Uterus (tissue), 2 donors: Measurements from ENCODE around the gene TRMT2A.

Experiments
- POLR2A ChIP-seq, 2 donors: fragments of 450-650 bp; IDR thresholded peaks; one replicate each; pipeline ENCODE4 v1.6.1; 2016; ENCODE audit warnings: antibody characterized with exemption in 2 of 2, mild to moderate bottlenecking in 1 of 2, moderate library complexity in 1 of 2
- TF ChIP-seq, protein P1 (sequence below), 4 experiments: fragments of 200-600 bp in 2 of 4; fragments of 450-650 bp in 2 of 4; sonication (generic) in 2 of 4; IDR thresholded peaks; one replicate each; pipeline ENCODE4 v1.5.1; 2016 to 2019; ENCODE audit warnings: antibody characterized with exemption in 4 of 4, mild to moderate bottlenecking in 2 of 4, moderate library complexity in 1 of 4

GRCh38 chr22:20131597-20131858 lies 14.5 kb upstream of the TRMT2A start, which contains the start of gene ZDHHC8:
- TF ChIP-seq, protein P1, sequence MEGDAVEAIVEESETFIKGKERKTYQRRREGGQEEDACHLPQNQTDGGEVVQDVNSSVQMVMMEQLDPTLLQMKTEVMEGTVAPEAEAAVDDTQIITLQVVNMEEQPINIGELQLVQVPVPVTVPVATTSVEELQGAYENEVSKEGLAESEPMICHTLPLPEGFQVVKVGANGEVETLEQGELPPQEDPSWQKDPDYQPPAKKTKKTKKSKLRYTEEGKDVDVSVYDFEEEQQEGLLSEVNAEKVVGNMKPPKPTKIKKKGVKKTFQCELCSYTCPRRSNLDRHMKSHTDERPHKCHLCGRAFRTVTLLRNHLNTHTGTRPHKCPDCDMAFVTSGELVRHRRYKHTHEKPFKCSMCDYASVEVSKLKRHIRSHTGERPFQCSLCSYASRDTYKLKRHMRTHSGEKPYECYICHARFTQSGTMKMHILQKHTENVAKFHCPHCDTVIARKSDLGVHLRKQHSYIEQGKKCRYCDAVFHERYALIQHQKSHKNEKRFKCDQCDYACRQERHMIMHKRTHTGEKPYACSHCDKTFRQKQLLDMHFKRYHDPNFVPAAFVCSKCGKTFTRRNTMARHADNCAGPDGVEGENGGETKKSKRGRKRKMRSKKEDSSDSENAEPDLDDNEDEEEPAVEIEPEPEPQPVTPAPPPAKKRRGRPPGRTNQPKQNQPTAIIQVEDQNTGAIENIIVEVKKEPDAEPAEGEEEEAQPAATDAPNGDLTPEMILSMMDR (IDR thresholded peaks at IDR 0.05), result no peak
- TF ChIP-seq POLR2A (IDR thresholded peaks at IDR 0.05), result no peak
